HepG2 (cell line): ENCODE data around the gene TASP1. TPM values are rescaled to one million over a fixed set of nuclear protein-coding genes. Genes with fewer than 3 reads are reported as not detected.

ENCODE experiments used
- IKZF4 ChIP-seq: sonication (generic); formaldehyde crosslinking; IDR thresholded peaks from 2 replicates; pipeline ENCODE4 v1.5.1; 2020; ENCODE audit warnings: borderline replicate concordance, mild to moderate bottlenecking, low read depth, missing genetic modification reagents; ENCODE audit errors: not compliant biosample characterization
- ISX ChIP-seq: sonication (generic); formaldehyde crosslinking; conservative IDR thresholded peaks from 2 replicates; pipeline ENCODE4 v1.5.0; 2020; ENCODE audit warnings: missing genetic modification reagents
- RORA ChIP-seq: sonication (generic); formaldehyde crosslinking; IDR thresholded peaks from 2 replicates; pipeline ENCODE4 v1.5.0; 2020; ENCODE audit warnings: mild to moderate bottlenecking, missing genetic modification reagents, moderate library complexity
- SRSF4 ChIP-seq: fragments of 200-400 bp; formaldehyde crosslinking; IDR thresholded peaks from one replicate; pipeline ENCODE4 v1.6.1; 2018; ENCODE audit warnings: mild to moderate bottlenecking, low read depth, low read length, moderate library complexity; ENCODE audit not compliant: poor library complexity, severe bottlenecking
- TOPORS ChIP-seq: sonication (generic); formaldehyde crosslinking; IDR thresholded peaks from 2 replicates; pipeline ENCODE4 v1.8.0; 2023; ENCODE audit warnings: mild to moderate bottlenecking, missing genetic modification reagents
- ZNF281 ChIP-seq: sonication (generic); formaldehyde crosslinking; IDR thresholded peaks from 2 replicates; pipeline ENCODE4 v1.4.0; 2020; ENCODE audit warnings: missing genetic modification reagents, borderline replicate concordance
- ZNF331 ChIP-seq: sonication (generic); formaldehyde crosslinking; IDR thresholded peaks from 2 replicates; pipeline ENCODE4 v1.4.0; 2020; ENCODE audit warnings: missing genetic modification reagents
- ZNF556 ChIP-seq: sonication (generic); formaldehyde crosslinking; IDR thresholded peaks from 2 replicates; pipeline ENCODE4 v1.4.0; 2020; ENCODE audit warnings: mild to moderate bottlenecking, missing genetic modification reagents, borderline replicate concordance
- ZNF576 ChIP-seq: sonication (generic); formaldehyde crosslinking; IDR thresholded peaks from 2 replicates; pipeline ENCODE4 v1.4.0; 2020; ENCODE audit warnings: mild to moderate bottlenecking, missing genetic modification reagents
- polyA plus RNA-seq, 8 experiments: library from polyadenylated mRNA; depleted of rRNA in 3 of 8; stranded (reverse) in 7 of 8; unstranded in 1 of 8; fragments of >200 nt; fragmentation: Illumina TruSeq in 4 of 8; extraction: Trizol in 4 of 8; gene quantifications; 2 replicates each; pipeline versions ENCODE4 v1.2.1 to v1.2.3, GENCODE V29; 2011 to 2016; ENCODE audit warnings: low read depth in 4 of 8, missing spikeins in 1 of 8, mixed read lengths in 1 of 8; ENCODE audit not compliant: insufficient read depth in 1 of 8
- total RNA-seq, 5 experiments: library from RNA; depleted of rRNA; stranded (reverse); fragments of >200 nt; fragmentation: Illumina TruSeq; extraction: Trizol; gene quantifications; 2 replicates each; pipeline ENCODE4 v1.2.3, GENCODE V29; 2016; ENCODE audit warnings: low read depth in 1 of 5

The TASP1 gene
- total and polyA plus RNA-seq, 2 of the 13 experiments (the other 11 are each of a cell fraction or from before 2014, with no cell fraction given) = 10.0 to 25.2 TPM

GRCh38 chr20:13418263-13419229 lies 220.2 kb downstream of the TASP1 start (continued):
- TF ChIP-seq ZNF281 (CRISPR knock-in tag) = peak; percentile 21; the same call in 1 of the 2 replicates
- 0 out of 2 replicates have a peak, but pooled peaks have one; percentile 55 for TF ChIP-seq TOPORS (CRISPR knock-in tag)
- peak; percentile 68; the same call in 1 of the 2 replicates for TF ChIP-seq ZNF556 (CRISPR knock-in tag)
- no peak for TF ChIP-seq ISX
- TF ChIP-seq ZNF331 = peak; percentile 86
- TF ChIP-seq RORA = peak; percentile 79; the same call in 1 of the 2 replicates
- TF ChIP-seq ZNF576 (CRISPR knock-in tag) = no peak
- no peak for TF ChIP-seq SRSF4
- TF ChIP-seq IKZF4 (CRISPR knock-in tag) = no peak
